Activated CD4-positive, alpha-beta T cell treated with anti-CD3 and anti-CD28 coated beads for 24 hours (primary cell): Measurements from ENCODE around the gene CTSC.

Experiments used
- DNase-seq, 2 donors: peaks; one replicate each; pipeline ENCODE4 v3.0.0-alpha.2; 2020; ENCODE audit warnings: low read depth in 2 of 2

The CTSC gene

DNA sequence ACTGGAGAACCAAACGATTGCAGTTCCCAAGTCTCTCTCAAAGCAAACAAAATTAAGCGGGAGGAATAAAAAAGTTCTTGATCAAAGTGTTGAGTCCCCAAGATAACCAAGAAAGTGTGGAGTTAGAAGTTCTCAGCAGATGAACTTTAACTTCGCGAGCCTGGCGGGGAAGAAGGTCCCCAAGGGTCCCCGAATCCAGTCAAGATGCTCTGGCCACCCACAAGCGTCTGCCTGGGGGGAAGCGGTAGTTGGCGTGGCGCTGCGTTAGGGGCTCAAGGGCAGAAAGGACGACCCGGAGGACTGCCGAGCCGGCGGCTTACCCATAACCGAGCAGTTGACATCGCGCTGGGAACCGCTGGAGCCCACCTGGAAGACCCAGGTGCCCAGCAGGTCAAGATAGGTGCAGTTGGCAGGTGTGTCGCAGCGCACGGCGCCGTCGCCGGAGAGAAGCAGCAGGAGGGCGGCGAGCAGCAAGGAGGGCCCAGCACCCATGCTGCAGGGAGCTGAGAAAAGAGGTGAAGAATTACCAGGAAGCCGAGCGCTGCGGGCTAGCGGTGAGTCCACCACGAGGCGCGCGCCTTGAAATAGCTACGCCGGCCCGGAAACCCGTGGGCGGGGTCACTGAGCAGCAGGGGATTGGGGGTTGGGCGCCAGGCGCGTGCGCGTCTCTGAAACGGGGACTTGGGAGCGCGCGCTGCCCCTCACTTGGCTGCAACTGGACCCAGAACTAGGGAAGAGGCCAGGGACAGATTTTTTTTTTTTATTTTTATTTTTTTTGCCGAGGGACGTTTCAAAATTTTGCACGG lies at the start of gene CTSC:
CTSC (minus strand) TSS at position 556 of the 806 bp plus-strand sequence; CDS start at position 492, 64 bp downstream.
- DNase-seq, result peak; percentile 86 to 90

- DNase-seq, result no peak
Measured at GRCh38 chr11:88384669-88385005, 47.1 kb upstream of the CTSC start.

- no peak for DNase-seq
Measured at GRCh38 chr11:88384004-88384668, 46.6 kb upstream of the CTSC start.

DNA sequence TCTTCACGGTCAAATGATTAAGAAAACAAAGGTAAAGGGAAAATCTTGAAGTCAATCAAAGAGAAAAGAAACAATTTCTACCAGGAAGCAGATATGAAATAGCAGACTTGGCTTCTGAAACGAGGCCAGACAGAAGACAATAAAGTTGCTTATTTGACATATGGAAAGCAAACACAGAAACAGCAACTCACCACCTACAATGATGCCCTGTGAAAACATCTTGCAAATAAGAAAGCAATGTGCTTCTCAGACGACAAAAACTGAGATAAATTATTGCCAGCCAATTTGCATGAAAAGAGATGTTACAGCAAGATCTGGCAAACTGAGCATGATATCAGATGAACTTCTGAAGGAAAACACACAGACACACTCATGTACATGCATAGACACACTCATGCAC lies 45.9 kb upstream of the CTSC start:
- no peak for DNase-seq

DNA sequence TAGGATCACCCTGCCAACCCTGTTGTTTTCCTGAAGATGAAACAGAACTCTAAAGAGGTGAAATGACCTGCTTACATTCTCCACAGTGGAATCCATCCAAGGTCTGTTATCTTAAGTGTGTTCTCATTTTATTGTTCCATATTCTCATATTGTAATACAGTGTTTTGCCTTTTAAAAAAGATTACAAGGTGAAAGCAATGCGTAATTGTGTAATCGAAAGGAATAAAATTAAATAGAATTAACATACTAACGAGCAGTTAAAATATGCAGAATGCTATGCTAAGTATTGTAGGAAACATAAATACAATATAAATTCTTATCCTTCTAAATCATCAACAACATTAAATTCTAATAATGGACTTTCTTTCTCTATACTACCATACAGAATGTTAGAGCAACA lies 41.6 kb upstream of the CTSC start:
- no peak for DNase-seq

- DNase-seq, result no peak
Measured at GRCh38 chr11:88378422-88379066, 41.0 kb upstream of the CTSC start.

DNA sequence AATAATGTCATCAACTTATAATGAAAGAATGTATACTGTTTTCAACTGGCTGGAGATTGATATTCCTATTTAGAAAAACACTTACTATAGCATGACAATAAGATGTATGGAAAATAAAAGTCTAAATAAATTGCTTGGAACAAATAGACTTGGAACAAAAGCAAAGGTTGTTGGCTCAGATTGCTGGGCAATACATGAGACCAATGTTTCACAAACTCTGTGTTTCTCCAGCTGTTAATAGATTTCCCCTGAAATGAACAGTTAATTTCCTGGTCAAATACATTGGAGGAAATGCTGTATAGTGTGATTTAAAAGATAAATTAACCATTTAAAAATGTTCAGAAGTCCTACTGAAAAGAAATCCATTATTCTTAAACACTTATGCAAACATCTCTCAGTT lies 40.1 kb upstream of the CTSC start:
- no peak for DNase-seq

DNA sequence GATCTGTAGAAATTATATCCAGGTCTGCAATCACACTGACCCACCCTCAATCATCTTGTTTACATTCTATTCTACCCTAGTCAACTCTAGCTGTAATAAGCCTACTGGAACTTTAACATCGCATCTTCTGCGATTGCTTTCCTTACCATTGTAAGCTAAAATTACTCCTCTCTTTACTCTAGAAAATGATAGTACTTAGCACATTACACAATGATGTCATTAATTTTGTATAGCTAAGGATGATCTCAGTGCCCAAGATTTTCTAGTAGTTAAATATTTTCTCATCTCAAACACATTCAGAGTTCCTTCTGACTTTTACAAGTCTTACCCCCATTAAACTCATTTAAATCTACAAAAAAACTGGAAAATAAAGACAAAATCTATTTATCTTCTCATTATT lies 39.6 kb upstream of the CTSC start:
- no peak for DNase-seq

- DNase-seq, result no peak
Measured at GRCh38 chr11:88375927-88376470, 38.5 kb upstream of the CTSC start.

DNA sequence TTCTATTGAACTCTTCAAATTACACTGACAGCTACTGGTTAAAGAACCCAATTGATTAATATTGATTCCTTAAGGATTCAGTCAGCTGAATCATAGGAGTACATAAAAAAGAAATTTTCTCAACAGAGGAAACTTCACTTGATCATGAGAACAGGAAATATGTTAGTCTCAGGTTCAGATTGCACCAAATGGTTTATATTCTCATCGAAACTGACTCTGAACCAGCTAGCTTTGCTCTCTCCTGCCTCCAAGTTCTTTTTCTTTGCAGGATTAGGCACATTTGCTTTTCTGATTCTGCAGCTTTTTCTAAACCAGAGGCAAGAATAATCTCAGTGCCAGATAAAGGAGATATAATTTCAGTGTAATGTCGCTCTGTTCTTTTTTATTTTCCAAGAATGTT lies 33.2 kb upstream of the CTSC start:
- no peak for DNase-seq

DNA sequence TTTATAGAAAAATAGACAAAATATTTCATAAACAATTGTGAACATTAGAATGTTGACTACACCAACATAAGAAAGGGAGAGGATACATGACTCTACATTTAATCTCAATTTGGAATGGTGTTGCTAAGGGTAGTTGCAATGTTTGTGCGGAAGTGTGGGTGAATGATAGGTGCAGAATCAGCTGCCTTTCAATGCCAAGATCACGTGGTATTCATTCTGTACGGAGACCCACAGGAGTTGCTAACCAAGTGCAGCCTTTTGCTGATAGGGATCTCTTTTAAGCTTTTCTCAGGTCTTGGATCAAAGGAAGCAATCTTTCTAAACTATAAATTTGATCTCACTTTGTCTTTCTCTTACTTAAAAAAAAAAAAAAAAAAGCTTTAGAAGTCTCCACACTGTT lies 29.8 kb upstream of the CTSC start:
- no peak for DNase-seq

DNA sequence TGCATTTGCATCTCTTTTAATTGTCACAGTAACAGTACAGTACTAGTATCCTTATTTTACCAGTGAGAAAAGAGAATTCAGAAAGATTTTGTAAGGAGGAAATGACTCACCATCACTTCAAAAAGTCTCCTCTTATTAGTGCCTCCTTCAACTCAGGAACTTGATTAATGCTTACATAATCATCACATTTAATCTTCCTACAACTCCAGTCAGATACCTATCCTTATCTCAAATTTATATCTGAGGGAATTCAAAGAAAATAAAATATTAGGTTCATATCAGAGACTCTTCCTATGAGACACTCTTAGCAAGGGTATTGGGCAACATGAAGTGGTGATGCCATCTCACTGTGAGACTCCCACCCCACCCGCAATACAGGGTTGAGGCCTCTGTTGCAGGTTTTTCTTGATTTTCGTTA lies 26.1 kb upstream of the CTSC start:
- DNase-seq, result no peak

GRCh38 chr11:88363004-88363403 lies 25.5 kb upstream of the CTSC start:
- DNase-seq, result no peak

- no peak for DNase-seq
Measured at GRCh38 chr11:88360141-88360540, 22.6 kb upstream of the CTSC start.

DNA sequence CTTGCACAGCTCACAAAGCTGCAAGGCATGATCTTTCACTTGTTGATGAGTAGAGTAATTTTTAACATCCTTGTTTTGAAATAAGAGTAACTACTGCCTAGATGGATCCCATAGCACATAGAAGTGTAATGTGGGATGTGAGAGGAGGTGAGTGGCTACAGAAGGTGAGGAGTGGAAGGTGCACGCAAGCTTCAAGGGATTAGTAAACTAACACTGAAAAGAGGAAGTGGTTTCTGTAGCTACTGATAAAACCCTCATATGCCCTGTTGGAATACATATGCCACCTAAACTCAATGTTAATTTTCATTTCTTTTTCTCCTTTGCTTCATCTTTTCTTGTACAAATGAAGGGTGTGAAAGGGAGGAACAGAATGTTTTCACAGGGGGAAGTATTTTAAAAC lies 22.0 kb upstream of the CTSC start:
- DNase-seq, result no peak

- no peak for DNase-seq
Measured at GRCh38 chr11:88359114-88359513, 21.6 kb upstream of the CTSC start.

- DNase-seq, result no peak
Measured at GRCh38 chr11:88358040-88358431, 20.5 kb upstream of the CTSC start.

GRCh38 chr11:88357323-88358039 lies 19.9 kb upstream of the CTSC start:
- DNase-seq, result no peak

- DNase-seq, result no peak
Measured at GRCh38 chr11:88355887-88356286, 18.4 kb upstream of the CTSC start.

GRCh38 chr11:88354912-88355311 lies 17.4 kb upstream of the CTSC start:
- DNase-seq, result no peak

GRCh38 chr11:88353835-88354496 lies 16.4 kb upstream of the CTSC start:
- DNase-seq, result no peak

DNA sequence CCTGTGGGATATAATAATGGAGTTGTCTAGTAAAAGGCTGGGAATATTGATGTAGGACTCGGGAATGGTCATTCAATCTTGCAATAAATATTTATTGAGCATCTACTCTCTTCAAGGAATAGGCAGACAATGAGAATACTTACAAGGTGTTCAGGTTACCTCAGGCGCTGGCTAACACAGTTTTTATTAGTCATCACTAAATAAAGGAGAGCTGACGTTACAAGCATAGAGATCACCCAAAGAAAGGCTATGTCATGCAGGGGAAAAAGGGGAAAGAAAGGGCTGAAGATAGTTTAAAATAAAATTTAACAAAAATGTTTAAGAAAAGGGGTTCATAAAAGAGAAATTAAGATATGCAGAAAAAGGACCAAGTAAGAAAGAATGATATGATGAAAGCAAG lies 15.8 kb upstream of the CTSC start:
- no peak for DNase-seq
